Amniotic epithelial cell (primary cell): Measurements from ENCODE around the gene GJB3.

Experiments used
- DNase-seq: peaks from one replicate; pipeline ENCODE4 v3.0.0-alpha.2; 2010; ENCODE audit warnings: low read depth

GJB3 gene

DNA sequence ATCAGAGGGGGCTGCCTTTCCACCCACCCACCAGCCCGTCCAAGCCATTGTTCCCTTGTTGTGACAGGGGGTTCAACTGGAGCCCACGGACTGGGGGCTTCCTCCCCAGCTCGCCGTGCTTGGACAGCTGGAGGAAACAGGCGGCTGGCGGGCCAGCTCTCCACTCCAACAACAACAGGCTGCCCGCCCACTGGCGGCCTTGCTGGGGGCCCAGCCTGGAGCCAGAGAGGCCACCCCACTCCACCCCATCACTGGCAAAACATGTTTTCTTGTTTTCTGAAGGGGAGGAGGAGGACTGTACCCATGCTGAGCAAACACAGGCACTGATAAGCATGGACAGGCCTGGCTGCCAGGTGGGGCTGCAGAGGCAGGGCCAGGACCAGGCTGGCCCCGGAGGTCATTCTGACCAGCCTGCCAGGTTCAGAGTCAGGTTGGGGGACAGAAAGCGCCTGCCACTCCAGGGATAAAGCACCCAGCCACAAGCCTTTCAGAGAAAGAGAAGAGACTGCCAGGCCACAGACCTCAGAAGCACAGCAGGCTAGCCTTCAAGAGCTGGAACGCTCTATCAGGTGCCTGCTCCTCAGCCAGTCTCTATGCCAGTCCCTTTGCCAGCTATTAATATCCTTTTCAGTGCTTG lies 44.6 kb downstream of the GJB3 start:
- peak; percentile 11 for DNase-seq

DNA sequence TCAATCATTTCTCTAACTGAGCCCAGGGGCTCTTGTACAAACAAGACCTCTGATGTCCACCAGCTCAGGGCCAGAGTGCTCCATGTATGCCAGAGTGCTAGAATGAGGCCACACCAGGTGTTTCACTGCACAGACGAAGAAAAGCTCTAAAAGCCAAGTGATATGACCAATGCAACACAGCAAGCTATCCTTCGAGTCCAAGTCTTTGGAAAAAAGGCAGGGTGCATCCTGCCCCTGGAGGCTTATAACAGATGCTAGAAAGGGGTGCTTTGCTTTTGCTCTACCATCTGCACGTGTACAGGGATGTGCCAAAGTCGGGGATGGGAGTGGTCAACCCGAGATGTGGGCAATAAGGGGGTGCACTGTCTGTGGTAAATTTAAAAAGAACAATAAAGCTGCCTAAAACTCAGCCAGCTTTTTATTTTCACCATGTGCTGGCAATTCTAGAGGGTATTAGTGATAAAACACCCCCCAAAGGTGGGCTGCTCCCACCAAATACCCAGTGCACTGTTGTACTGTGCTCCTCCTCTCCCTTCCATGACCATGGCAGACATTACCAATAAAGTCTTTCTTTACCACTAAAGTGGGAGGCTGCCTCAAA lies 46.4 kb downstream of the GJB3 start:
- DNase-seq, result no peak

DNA sequence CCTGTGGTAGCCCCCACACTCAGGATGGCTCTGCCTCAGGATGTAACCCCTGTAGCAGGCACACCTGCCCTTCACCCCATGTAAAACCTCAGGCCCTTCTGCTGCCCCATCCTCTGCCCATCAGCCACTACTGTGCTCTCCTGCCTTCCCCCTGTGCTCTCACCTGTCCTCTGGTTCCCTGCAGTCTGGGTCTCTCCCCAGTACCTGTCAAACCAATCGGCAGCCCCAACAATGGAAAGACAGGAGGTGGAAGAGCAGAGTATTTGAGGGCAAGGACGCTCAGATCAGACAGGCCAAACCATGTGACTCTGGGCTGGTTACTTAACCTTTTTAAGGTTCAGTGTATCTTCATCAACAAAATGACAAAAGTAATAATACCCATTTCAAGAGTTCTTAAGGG lies 47.6 kb downstream of the GJB3 start:
- DNase-seq, result no peak

DNA sequence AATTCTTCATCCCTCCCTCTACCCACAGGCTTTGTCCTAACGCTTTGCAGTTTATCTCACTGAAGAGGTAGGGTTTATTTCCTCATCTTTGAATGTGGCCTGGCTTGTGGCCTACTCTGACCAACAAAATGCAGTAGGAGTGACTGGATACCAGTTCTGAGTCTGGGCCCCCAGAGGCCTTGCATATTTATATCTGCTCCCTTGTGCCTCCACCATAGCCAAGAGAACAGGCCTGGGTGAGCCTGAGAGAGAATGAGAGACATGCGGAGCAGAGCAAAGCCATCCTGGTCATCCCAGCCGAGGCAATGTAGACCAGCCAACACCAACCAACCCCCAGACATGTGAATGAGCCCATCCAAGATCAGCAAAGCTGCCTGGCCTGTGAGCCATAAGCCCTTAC lies 48.2 kb downstream of the GJB3 start:
- peak; percentile 77 for DNase-seq

DNA sequence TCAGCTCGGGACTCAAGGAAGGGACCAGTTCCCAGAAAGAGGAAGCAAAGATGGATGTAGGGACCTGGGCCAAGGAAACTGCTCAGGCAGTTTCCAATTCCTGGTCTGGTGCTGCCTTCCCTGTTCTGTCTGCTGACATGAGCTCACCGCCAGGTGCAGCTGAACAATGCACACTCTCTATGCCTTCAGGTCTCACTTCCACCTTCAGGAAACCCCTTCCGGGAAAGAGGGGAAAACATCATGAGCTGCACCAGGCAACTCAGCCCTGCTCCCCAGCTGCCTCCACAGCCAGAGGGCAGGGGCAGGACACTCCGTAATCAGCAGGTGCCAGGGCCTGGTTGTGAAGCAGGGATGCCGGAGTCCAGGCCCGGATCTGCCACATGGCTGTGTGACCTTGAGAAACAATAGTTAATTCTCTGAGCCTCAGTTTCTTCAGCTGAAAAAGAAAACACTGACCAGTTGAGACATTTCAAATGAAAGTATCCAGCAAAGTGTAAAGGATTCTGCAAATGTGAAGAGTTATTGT lies 50.8 kb downstream of the GJB3 start:
- no peak for DNase-seq

DNA sequence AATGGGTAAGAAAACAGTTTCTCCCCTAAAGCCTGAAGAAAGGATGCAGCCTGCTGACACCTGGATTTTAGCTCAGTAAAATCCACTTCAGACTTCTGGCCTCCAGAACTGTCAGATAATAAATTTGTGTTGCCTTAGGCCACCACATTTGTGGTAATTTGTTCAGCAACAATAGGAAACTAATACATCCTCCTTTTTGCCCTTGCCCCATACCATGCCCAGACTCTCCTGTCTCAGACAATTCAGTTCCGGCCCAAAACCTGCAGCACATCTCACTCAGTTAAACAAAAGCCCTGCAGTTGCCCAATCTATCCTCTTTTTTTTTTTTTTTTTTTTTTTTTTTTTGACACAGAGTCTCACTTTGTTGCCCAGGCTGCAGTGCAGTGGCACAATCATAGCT lies 52.7 kb downstream of the GJB3 start:
- DNase-seq, result no peak
